ENCODE data around the gene ADGRB2. TPM values are rescaled to one million over a fixed set of nuclear protein-coding genes. Genes with fewer than 3 reads are reported as not detected.

The ADGRB2 gene
- total and polyA plus RNA-seq, 2 donors from 2014 or later: 3.2 to 5.3 TPM

DNA sequence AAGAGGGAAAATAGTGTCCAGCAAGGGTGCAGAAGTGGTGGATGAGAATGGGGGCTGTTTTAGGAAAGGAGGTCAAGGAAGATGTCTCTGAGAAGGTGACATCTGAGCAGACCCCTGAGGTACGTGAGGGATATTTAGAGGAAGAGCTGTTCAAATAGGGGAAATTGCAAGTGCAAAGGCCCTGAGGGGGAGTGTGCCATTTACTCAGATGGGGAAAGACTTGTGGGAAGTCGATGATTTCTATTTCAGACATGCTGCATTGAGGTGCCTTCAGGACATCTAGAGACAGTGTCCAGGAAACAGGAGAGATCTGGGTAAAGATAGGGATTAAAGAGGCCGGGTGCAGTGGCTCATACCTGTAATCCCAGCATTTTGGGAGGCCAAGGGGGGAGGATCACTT is 10.4 kb upstream of the ADGRB2 start:
- DNase-seq (no peak), FAIRE-seq (no peak)
- H3K4me3 ChIP-seq (ENCODE audit: low read length in 3 of 3): no peak overlapping the region
- H3K36me3 ChIP-seq (ENCODE audit: control insufficient read depth in 2 of 3, insufficient read depth in 3 of 3, low read length in 3 of 3): no peaks in the 10 kb centered on the region
- H3K27ac ChIP-seq (ENCODE audit: low read depth in 2 of 2, low read length in 2 of 2): no peak overlapping the region
- TF ChIP-seq, protein P1, sequence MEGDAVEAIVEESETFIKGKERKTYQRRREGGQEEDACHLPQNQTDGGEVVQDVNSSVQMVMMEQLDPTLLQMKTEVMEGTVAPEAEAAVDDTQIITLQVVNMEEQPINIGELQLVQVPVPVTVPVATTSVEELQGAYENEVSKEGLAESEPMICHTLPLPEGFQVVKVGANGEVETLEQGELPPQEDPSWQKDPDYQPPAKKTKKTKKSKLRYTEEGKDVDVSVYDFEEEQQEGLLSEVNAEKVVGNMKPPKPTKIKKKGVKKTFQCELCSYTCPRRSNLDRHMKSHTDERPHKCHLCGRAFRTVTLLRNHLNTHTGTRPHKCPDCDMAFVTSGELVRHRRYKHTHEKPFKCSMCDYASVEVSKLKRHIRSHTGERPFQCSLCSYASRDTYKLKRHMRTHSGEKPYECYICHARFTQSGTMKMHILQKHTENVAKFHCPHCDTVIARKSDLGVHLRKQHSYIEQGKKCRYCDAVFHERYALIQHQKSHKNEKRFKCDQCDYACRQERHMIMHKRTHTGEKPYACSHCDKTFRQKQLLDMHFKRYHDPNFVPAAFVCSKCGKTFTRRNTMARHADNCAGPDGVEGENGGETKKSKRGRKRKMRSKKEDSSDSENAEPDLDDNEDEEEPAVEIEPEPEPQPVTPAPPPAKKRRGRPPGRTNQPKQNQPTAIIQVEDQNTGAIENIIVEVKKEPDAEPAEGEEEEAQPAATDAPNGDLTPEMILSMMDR (IDR thresholded peaks at IDR 0.05; ENCODE audit: borderline replicate concordance, extremely low read depth, insufficient read depth): no peak
- no peaks in the 10 kb centered on the region for H3K9me3 ChIP-seq (ENCODE audit: control insufficient read depth in 2 of 3, insufficient read depth in 1 of 3, low read length in 3 of 3)
- no peak overlapping the region for H3K9ac ChIP-seq (ENCODE audit: low read length in 3 of 3)
- peaks cover 0 to 7% (median 0%) of the 10 kb centered on the region in 3 donors for H3K4me1 ChIP-seq (ENCODE audit: control insufficient read depth in 2 of 3, insufficient read depth in 2 of 3, low read depth in 1 of 3, low read length in 3 of 3)
- intact Hi-C loops (cut with DNase I): no loop called here
- H3K27me3 ChIP-seq (ENCODE audit: control insufficient read depth, insufficient read depth, low read length): peaks cover 21% of the 10 kb centered on the region

DNA sequence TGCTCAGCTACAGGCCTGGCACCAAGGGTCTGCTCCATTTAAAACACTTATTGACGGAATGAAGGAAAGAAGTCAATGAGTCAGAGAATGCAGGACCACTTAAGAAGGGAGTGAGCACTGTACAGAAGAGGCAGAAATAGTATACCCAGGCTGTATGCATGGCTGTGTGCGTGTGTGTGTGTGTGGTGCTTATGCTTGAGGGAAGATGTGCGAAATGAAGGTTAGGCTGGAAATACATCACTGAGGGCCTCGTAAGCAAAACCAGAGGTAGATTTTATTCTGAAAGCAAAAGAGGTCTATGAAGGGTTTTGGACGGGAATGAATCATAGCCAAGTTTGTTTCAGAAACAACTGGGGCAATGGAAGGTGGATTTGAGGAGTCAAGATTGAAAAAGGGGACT is 9.7 kb upstream of the ADGRB2 start:
- Histone ChIP-seq H3K9me3 (ENCODE audit: control insufficient read depth in 2 of 3, insufficient read depth in 1 of 3, low read length in 3 of 3) (no peaks in the 10 kb centered on the region), H3K4me3 (ENCODE audit: low read length in 3 of 3) (no peak overlapping the region), H3K9ac (ENCODE audit: low read length in 3 of 3) (no peak overlapping the region), H3K27me3 (ENCODE audit: control insufficient read depth, insufficient read depth, low read length) (peaks cover 21% of the 10 kb centered on the region), H3K27ac (ENCODE audit: low read depth in 2 of 2, low read length in 2 of 2) (no peak overlapping the region), H3K4me1 (ENCODE audit: control insufficient read depth in 2 of 3, insufficient read depth in 2 of 3, low read depth in 1 of 3, low read length in 3 of 3) (peaks cover 0 to 7% (median 0%) of the 10 kb centered on the region in 3 donors), H3K36me3 (ENCODE audit: control insufficient read depth in 2 of 3, insufficient read depth in 3 of 3, low read length in 3 of 3) (no peaks in the 10 kb centered on the region)
- FAIRE-seq (no peak), DNase-seq (no peak)
- TF ChIP-seq, protein P1 (IDR thresholded peaks at IDR 0.05; ENCODE audit: borderline replicate concordance, extremely low read depth, insufficient read depth): no peak
- intact Hi-C loops (cut with DNase I): no loop called here

GRCh38 chr1:31772669-31773248 is 8.6 kb upstream of the ADGRB2 start:
- Histone ChIP-seq H3K36me3 (ENCODE audit: control insufficient read depth in 2 of 3, insufficient read depth in 3 of 3, low read length in 3 of 3) (no peaks in the 10 kb centered on the region), H3K9ac (ENCODE audit: low read length in 3 of 3) (no peak overlapping the region), H3K4me3 (ENCODE audit: low read length in 3 of 3) (peak overlapping the region in 2 of 3 donors; percentile 1 to 15), H3K9me3 (ENCODE audit: control insufficient read depth in 2 of 3, insufficient read depth in 1 of 3, low read length in 3 of 3) (no peaks in the 10 kb centered on the region), H3K27ac (ENCODE audit: low read depth in 2 of 2, low read length in 2 of 2) (no peak overlapping the region), H3K4me1 (ENCODE audit: control insufficient read depth in 2 of 3, insufficient read depth in 2 of 3, low read depth in 1 of 3, low read length in 3 of 3) (peaks cover 0 to 7% (median 0%) of the 10 kb centered on the region in 3 donors), H3K27me3 (ENCODE audit: control insufficient read depth, insufficient read depth, low read length) (peaks cover 21% of the 10 kb centered on the region)
- DNase-seq: no peak
- no peak for FAIRE-seq
- intact Hi-C loops (cut with DNase I): no loop called here
- TF ChIP-seq, protein P1 (IDR thresholded peaks at IDR 0.05; ENCODE audit: borderline replicate concordance, extremely low read depth, insufficient read depth): no peak

Data from kidney (tissue), 14 donors.